GM18526 (cell line): ENCODE data around the gene TIGIT.

ENCODE experiments used
- POLR2A ChIP-seq: IDR thresholded peaks from 3 replicates; pipeline ENCODE4 v1.6.1; 2011; ENCODE audit not compliant: insufficient read length; ENCODE audit errors: extremely low read depth

TIGIT gene

GRCh38 chr3:114299941-114300624 lies 6.3 kb downstream of the TIGIT start:
- TF ChIP-seq POLR2A: no peak

GRCh38 chr3:114307222-114307830 lies 13.5 kb downstream of the TIGIT start:
- TF ChIP-seq POLR2A: no peak

GRCh38 chr3:114307832-114308231 lies 14.0 kb downstream of the TIGIT start:
- no peak for TF ChIP-seq POLR2A

DNA sequence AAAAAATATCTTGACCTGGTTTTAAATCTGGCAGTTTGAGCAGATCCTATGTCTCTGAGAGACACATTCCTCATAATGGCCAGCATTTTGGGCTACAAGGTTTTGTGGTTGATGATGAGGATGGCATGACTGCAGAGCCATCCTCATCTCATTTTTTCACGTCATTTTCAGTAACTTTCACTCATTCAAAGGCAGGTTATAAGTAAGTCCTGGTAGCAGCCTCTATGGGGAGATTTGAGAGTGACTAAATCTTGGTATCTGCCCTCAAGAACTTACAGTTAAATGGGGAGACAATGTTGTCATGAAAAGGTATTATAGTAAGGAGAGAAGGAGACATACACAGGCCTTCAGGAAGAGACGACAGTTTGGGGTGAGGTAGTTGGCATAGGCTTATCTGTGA lies 14.5 kb downstream of the TIGIT start:
- no peak for TF ChIP-seq POLR2A

DNA sequence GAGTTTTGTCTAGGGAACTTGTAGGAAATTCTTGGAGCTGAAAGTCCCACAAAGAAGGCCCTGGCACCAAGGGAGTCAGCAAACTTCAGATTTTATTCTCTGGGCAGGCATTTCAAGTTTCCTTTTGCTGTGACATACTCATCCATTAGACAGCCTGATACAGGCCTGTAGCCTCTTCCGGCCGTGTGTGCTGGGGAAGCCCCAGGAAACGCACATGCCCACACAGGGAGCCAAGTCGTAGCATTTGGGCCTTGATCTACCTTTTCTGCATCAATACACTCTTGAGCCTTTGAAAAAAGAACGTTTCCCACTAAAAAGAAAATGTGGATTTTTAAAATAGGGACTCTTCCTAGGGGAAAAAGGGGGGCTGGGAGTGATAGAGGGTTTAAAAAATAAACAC lies 15.0 kb downstream of the TIGIT start:
- no peak for TF ChIP-seq POLR2A

DNA sequence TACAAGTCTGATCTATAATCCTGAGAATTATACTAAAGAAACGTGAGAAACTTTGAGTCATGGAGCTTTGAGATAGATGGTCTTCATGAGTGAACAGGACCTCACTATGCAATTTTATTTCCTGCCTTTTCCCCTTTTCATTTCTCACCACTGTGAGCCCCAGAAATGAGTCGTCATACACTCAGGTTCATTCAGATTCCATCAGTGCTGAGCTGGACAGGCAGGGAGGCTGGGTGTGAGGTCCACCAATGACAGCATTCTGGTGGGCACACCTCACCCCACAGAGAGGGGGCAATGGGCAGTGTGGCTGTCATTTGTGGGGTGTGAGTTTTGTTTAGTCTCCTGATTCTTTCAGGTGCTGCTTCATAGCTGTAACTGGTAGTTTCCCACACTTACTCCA lies 16.9 kb downstream of the TIGIT start:
- TF ChIP-seq POLR2A: no peak

DNA sequence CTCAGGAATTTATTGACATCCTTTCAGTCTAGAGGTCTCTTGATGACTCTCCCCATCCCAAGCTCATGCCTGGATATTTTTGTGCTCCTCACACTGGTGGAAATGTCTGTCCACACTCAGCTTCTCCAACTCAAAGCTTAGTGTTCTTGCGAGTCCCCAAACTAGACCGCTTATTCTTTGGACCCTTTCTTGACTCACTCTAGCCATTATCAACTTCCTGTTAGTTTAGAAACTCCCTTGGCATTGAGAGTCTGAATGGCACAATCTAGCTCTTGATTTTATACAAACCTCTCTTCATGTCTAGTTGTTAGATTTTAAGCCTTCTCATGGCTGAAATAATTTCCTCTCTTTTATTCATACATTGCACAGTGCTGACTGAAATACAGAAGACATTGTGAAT lies 19.6 kb downstream of the TIGIT start:
- TF ChIP-seq POLR2A: no peak

- no peak for TF ChIP-seq POLR2A
These were observed 20.5 kb downstream of the TIGIT start for GRCh38 chr3:114314282-114314681.

GRCh38 chr3:114318295-114318694 lies 24.5 kb downstream of the TIGIT start:
- no peak for TF ChIP-seq POLR2A

DNA sequence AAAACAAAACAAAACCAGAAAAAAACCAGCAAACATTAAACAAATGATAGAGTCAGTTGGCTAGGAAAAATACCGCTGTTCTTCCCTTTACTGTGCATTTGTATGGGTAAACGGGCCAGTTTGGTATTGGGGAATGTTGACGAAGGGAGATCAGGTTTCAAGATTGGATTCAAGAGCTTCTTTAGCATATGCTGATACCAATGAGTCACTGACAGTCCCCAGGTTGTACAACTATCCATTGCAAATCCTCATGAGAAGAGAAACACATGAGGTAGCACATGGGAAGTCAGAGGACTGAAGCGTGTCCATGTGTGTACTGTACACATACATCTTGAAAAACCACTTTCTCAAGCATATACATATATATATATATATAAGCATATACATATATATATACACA lies 25.6 kb downstream of the TIGIT start:
- TF ChIP-seq POLR2A: no peak

- TF ChIP-seq POLR2A: no peak
These were observed 26.4 kb downstream of the TIGIT start for GRCh38 chr3:114320246-114320645.

DNA sequence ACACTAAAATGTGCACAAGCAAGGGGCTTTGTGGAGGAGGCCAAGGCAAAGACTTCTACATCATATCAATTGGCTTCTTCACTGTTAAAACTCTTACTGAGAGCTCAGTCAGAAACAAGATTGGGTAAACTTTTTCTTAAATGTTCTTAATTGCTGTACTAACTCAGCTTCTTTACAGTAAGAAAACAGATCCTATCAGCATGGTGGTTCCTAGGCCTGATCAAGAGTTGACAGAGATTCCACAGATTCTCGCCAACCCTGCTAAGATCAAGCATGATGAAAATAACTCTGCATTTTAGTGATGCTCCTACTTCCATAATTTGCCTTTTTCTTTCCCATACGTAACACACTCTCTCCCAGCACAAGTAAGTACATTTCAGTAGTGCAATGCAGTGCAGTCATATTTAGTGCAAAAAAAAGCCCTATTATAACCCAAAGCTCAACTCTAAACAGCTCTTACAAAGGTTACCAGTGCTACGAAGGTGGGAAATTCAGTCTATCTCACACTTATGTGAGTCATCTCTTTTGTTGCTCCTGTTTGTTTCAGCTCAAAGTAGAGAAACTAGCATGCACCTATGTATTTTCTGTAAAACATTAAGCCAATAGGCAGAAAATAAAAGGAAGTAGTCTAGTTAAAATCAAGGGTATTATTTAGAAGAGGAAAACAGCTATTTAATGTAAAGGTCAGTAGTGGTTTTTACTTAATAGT lies 29.9 kb downstream of the TIGIT start:
- TF ChIP-seq POLR2A: no peak

DNA sequence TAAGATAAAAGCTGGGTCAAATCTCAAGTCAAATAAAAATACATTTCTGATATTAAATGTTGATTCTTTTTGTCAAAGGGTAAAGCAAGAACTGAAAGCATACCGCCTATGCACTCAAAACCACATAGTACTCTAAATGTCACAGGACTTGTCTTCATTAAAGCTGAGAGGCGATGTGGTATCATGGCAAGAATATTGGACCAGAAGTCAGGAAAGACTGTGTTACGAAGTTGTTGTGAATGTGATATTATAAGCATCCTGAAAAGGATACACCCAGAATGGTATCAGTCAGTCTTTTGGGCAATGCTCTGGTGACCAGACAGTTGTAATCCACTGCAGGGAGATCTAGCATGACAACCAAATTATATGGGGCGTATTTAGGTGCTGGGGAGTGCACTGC lies 33.8 kb downstream of the TIGIT start:
- TF ChIP-seq POLR2A: no peak

- no peak for TF ChIP-seq POLR2A
These were observed 34.5 kb downstream of the TIGIT start for GRCh38 chr3:114328345-114328744.

DNA sequence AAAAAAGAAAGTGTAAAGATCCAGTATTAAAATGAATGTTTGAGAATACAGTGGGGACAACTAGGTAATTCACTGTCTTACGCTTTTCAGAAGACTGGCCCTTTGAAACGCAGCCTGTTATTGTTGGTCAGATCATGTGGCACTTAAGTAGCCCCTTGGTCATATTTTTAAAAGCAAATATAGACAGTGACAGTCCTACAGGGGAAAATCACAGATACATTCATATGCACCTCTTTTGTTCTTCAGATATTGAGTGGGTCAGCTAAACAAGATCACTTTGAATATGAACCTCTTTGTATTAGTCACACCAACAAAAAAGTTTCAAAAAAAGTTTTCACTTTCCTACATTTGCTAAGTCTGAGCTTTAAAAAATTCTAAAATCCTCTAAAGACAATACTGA lies 36.0 kb downstream of the TIGIT start:
- no peak for TF ChIP-seq POLR2A

DNA sequence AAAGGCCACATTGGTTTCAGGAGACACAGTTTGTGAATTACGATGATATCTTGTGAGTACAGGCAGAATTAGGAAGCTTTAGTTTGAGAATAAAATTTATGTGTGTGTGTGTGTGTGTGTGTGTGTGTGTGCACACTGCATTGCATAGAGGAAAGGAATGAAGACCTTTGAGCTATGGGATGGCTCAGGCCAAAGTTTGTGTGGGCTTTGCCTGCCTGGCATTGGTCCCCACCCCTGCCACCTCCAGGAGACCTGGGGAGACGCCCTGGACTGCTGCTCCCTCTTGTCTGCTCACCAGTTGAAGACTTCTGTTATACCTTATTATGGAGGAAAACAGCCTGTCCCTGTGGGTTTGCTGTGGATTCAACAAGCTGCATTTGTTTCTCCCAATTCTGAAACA lies 37.2 kb downstream of the TIGIT start:
- TF ChIP-seq POLR2A: no peak
